IMR-90 (cell line): ENCODE results near the gene CLBA1. TPM values are rescaled to one million over a fixed set of nuclear protein-coding genes. Genes with fewer than 3 reads are reported as not detected.

Experiments
- ATAC-seq: fragments of 200-7000 bp; cut with Tn5 transposase; 2 replicates; pipeline ENCODE4 v1.9.1; 2020; ENCODE audit warnings: low read depth, mild to moderate bottlenecking, moderate library complexity
- BruUV-seq: library from RNA; stranded (reverse); fragments of 400-500 nt; replicated peaks from 2 replicates; lab custom pipeline; 2021; lab: Mats Ljungman, UMichigan
- CTCF ChIA-PET: fragments of 300-600 bp; formaldehyde crosslinking; extraction: SDS; loops from one replicate; lab custom pipeline; 2021; ENCODE audit warnings: antibody characterized with exemption; lab: Yijun Ruan, JAX
- POLR2A ChIA-PET: fragments of 300-600 bp; sonication (Branson Sonifier 250); formaldehyde crosslinking; loops from one replicate; lab custom pipeline; 2022; ENCODE audit warnings: antibody characterized with exemption; ENCODE audit not compliant: unreplicated experiment; lab: Charles Lee
- DNase-seq: peaks from one replicate; pipeline ENCODE4 v3.0.0; 2013
- H2AFZ ChIP-seq: replicated peaks from 2 replicates; pipeline ENCODE3; 2013; ENCODE audit warnings: low read length, mild to moderate bottlenecking; ENCODE audit not compliant: poor library complexity
- H2AK5ac ChIP-seq: 2 replicates; pipeline ENCODE4 v1.6.1; 2013; ENCODE audit warnings: low read depth, low read length, inconsistent platforms
- H2AK9ac ChIP-seq: replicated peaks from 2 replicates; pipeline ENCODE3; 2013; ENCODE audit warnings: mild to moderate bottlenecking, low read depth, low read length, moderate library complexity; ENCODE audit not compliant: poor library complexity
- H2BK120ac ChIP-seq: 2 replicates; pipeline ENCODE4 v1.6.1; 2013; ENCODE audit warnings: low read depth, low read length, inconsistent platforms
- H2BK15ac ChIP-seq: 3 replicates; pipeline ENCODE4 v1.6.1; 2013; ENCODE audit warnings: low read depth, low read length, inconsistent platforms
- H2BK20ac ChIP-seq: 2 replicates; pipeline ENCODE4 v1.6.1; 2013; ENCODE audit warnings: low read depth, mild to moderate bottlenecking, inconsistent platforms, low read length, moderate library complexity
- H2BK5ac ChIP-seq: 2 replicates; pipeline ENCODE4 v1.6.1; 2013; ENCODE audit warnings: mild to moderate bottlenecking, low read depth, low read length, inconsistent platforms; ENCODE audit not compliant: poor library complexity, severe bottlenecking
- H3K14ac ChIP-seq: replicated peaks from 2 replicates; pipeline ENCODE4 v1.6.1; 2013; ENCODE audit warnings: low read depth, low read length, inconsistent platforms
- H3K18ac ChIP-seq: 2 replicates; pipeline ENCODE4 v1.6.1; 2013; ENCODE audit warnings: low read depth, low read length, control low read depth
- H3K23ac ChIP-seq: 2 replicates; pipeline ENCODE4 v1.6.1; 2013; ENCODE audit warnings: low read depth, low read length, inconsistent platforms
- H3K27ac ChIP-seq: 2 replicates; pipeline ENCODE4 v1.5.1; 2013; ENCODE audit warnings: mild to moderate bottlenecking, control low read depth, low read length; ENCODE audit not compliant: insufficient read depth
- H3K27me3 ChIP-seq: 2 replicates; pipeline ENCODE4 v1.6.1; 2013; ENCODE audit warnings: low read length; ENCODE audit not compliant: control insufficient read depth, insufficient read depth
- H3K36me3 ChIP-seq: 2 replicates; pipeline ENCODE4 v1.6.1; 2013; ENCODE audit warnings: low read length, mixed read lengths; ENCODE audit not compliant: control insufficient read depth, insufficient read depth
- H3K4ac ChIP-seq: 2 replicates; pipeline ENCODE4 v1.6.1; 2013; ENCODE audit warnings: low read depth, low read length, inconsistent platforms
- H3K4me1 ChIP-seq: 2 replicates; pipeline ENCODE4 v1.6.1; 2013; ENCODE audit warnings: low read length, mixed read lengths; ENCODE audit not compliant: control insufficient read depth, insufficient read depth
- H3K4me2 ChIP-seq: 2 replicates; pipeline ENCODE4 v1.6.1; 2013; ENCODE audit warnings: low read depth, mild to moderate bottlenecking, control low read depth, low read length, moderate library complexity
- H3K4me3 ChIP-seq: 2 replicates; pipeline ENCODE4 v1.5.1; 2013; ENCODE audit warnings: low read depth, mild to moderate bottlenecking, control low read depth, low read length, moderate library complexity; ENCODE audit not compliant: insufficient read depth
- H3K56ac ChIP-seq: 2 replicates; pipeline ENCODE4 v1.6.1; 2013; ENCODE audit warnings: low read length, inconsistent platforms; ENCODE audit not compliant: insufficient read depth; ENCODE audit errors: extremely low read depth
- H3K79me1 ChIP-seq, 2 experiments: 2 replicates each; pipeline ENCODE4 v1.6.1; 2013; ENCODE audit warnings: low read length in 2 of 2, inconsistent platforms in 1 of 2, low read depth in 1 of 2
- H3K9ac ChIP-seq: 2 replicates; pipeline ENCODE4 v1.6.1; 2013; ENCODE audit warnings: low read depth, low read length, control low read depth
- H3K9me1 ChIP-seq: 2 replicates; pipeline ENCODE4 v1.6.1; 2013; ENCODE audit warnings: low read length, inconsistent platforms; ENCODE audit not compliant: insufficient read depth
- H3K9me3 ChIP-seq: 2 replicates; pipeline ENCODE4 v1.6.1; 2013; ENCODE audit warnings: low read length; ENCODE audit not compliant: control insufficient read depth, insufficient read depth
- H4K20me1 ChIP-seq: 2 replicates; pipeline ENCODE4 v1.6.1; 2013; ENCODE audit warnings: low read length, inconsistent platforms; ENCODE audit not compliant: insufficient read depth
- H4K5ac ChIP-seq: 2 replicates; pipeline ENCODE4 v1.6.1; 2013; ENCODE audit warnings: mild to moderate bottlenecking, low read depth, low read length, control low read depth
- H4K8ac ChIP-seq, 2 experiments: 2 replicates each; pipeline ENCODE4 v1.6.1; 2013; ENCODE audit warnings: low read depth in 2 of 2, low read length in 2 of 2, control low read depth in 1 of 2, inconsistent platforms in 1 of 2
- H4K91ac ChIP-seq: 2 replicates; pipeline ENCODE4 v1.6.1; 2013; ENCODE audit warnings: low read depth, low read length, inconsistent platforms; ENCODE audit not compliant: insufficient read depth
- BHLHE40 ChIP-seq: fragments of 150-350 bp; IDR thresholded peaks from 2 replicates; pipeline ENCODE4 v1.6.1; 2016; ENCODE audit warnings: mild to moderate bottlenecking, low read depth, low read length
- CEBPB ChIP-seq: IDR thresholded peaks from 2 replicates; pipeline ENCODE4 v1.6.1; 2012; ENCODE audit warnings: low read depth, low read length, improper control_type of control experiment
- CHD1 ChIP-seq: IDR thresholded peaks from 2 replicates; pipeline ENCODE4 v1.6.1; 2012; ENCODE audit warnings: low read depth, low read length, improper control_type of control experiment
- CTCF ChIP-seq: conservative IDR thresholded peaks from 2 replicates; pipeline ENCODE4 v1.5.1; 2012; ENCODE audit warnings: mild to moderate bottlenecking, low read depth, low read length, improper control_type of control experiment
- FOS ChIP-seq: fragments of 150-350 bp; IDR thresholded peaks from 2 replicates; pipeline ENCODE4 v1.6.1; 2016; ENCODE audit warnings: low read depth, low read length
- MAFK ChIP-seq: IDR thresholded peaks from 2 replicates; pipeline ENCODE4 v1.6.1; 2012; ENCODE audit warnings: low read depth, low read length, improper control_type of control experiment
- MAZ ChIP-seq: IDR thresholded peaks from 2 replicates; pipeline ENCODE4 v1.6.1; 2012; ENCODE audit warnings: low read depth, mild to moderate bottlenecking, low read length, improper control_type of control experiment, moderate library complexity, borderline replicate concordance
- MXI1 ChIP-seq: IDR thresholded peaks from 2 replicates; pipeline ENCODE4 v1.6.1; 2012; ENCODE audit warnings: low read depth, mild to moderate bottlenecking, low read length, moderate library complexity, borderline replicate concordance
- NFE2L2 ChIP-seq: fragments of 150-350 bp; IDR thresholded peaks from 2 replicates; pipeline ENCODE4 v1.6.1; 2016; ENCODE audit warnings: low read depth, mild to moderate bottlenecking, low read length
- POLR2A ChIP-seq: IDR thresholded peaks from 2 replicates; pipeline ENCODE4 v1.6.1; 2012; ENCODE audit warnings: mild to moderate bottlenecking, low read depth, low read length
- RAD21 ChIP-seq: IDR thresholded peaks from 2 replicates; pipeline ENCODE4 v1.6.1; 2012; ENCODE audit warnings: low read length, improper control_type of control experiment
- RCOR1 ChIP-seq: IDR thresholded peaks from 2 replicates; pipeline ENCODE4 v1.6.1; 2012; ENCODE audit warnings: mild to moderate bottlenecking, low read length, improper control_type of control experiment; ENCODE audit not compliant: insufficient replicate concordance
- RFX5 ChIP-seq: IDR thresholded peaks from 2 replicates; pipeline ENCODE4 v1.8.0; 2012; ENCODE audit warnings: low read depth, mild to moderate bottlenecking, low read length, moderate library complexity
- SMC3 ChIP-seq: fragments of 150-350 bp; IDR thresholded peaks from 2 replicates; pipeline ENCODE4 v1.6.1; 2016; ENCODE audit warnings: low read depth, mild to moderate bottlenecking, antibody characterized with exemption, low read length, moderate library complexity
- USF2 ChIP-seq: fragments of 150-350 bp; IDR thresholded peaks from 2 replicates; pipeline ENCODE4 v1.6.1; 2017; ENCODE audit warnings: mild to moderate bottlenecking, antibody characterized with exemption, low read length, low read depth
- WGBS, 2 experiments: methylation state at CpG; one replicate each; pipeline versions ENCODE4 v1.1.5 to v1.1.7; 2013; ENCODE audit warnings: missing lambda C conversion rate in 2 of 2; ENCODE audit not compliant: insufficient read length in 1 of 2; ENCODE audit errors: extremely low coverage in 2 of 2; 5-methylcytosine and 5-hydroxymethylcytosine counted together
- dilution Hi-C: fragments of 300-500 bp; cut with HindIII; formaldehyde crosslinking; loops from one replicate; pipeline ENCODE4 v1.14.3; 2018; ENCODE audit warnings: low sequenced_read_pairs; ENCODE audit not compliant: unreplicated experiment
- in situ Hi-C: fragments of 300-500 bp; cut with MboI; formaldehyde crosslinking; loops from 3 replicates; pipeline ENCODE4 v1.14.3; 2019; ENCODE audit warnings: low sequenced_read_pairs, inconsistent platforms, mixed read lengths
- intact Hi-C: fragments of 100-400 bp; cut with micrococcal nuclease; formaldehyde crosslinking; loops from 2 replicates; pipeline ENCODE4 v1.10.0; 2022
- polyA plus RNA-seq, 3 experiments: library from polyadenylated mRNA; depleted of rRNA; stranded (reverse); fragments of >200 nt; gene quantifications; 2 replicates each; pipeline ENCODE4 v1.2.3, GENCODE V29; 2012; ENCODE audit warnings: low replicate concordance in 1 of 3
- total RNA-seq: library from RNA; depleted of rRNA; stranded (reverse); fragments of >200 nt; gene quantifications from 2 replicates; pipeline ENCODE4 v1.2.3, GENCODE V29; 2012

The CLBA1 gene
- total and polyA plus RNA-seq, 2 of the 4 experiments (the other 2 are of a cell fraction), result 2.7 to 6.2 TPM

GRCh38 chr14:104993808-104994591, 8.4 kb downstream of the CLBA1 start:
- Histone ChIP-seq H4K5ac (no peak overlapping the region), H4K20me1 (no peaks in the 10 kb centered on the region), H3K4me2 (no peak overlapping the region), H2AK9ac (peak overlapping the region; percentile 13), H2AK5ac (no peak overlapping the region), H3K14ac (no peak overlapping the region), H2BK20ac (no peak overlapping the region), H3K27me3 (no peaks in the 10 kb centered on the region), H3K18ac (no peak overlapping the region), H3K36me3 (peaks cover 10% of the 10 kb centered on the region; the same call in 1 of the 2 replicates), H3K9me1 (peaks cover 2% of the 10 kb centered on the region; the same call in 1 of the 2 replicates), H3K27ac (no peak overlapping the region), H2BK120ac (no peak overlapping the region), H3K79me1 (peaks cover 0 to 2% of the 10 kb centered on the region in 2 experiments; a peak in 1 of 4 replicates), H3K9ac (no peak overlapping the region), H3K4me1 (no peaks in the 10 kb centered on the region), H3K23ac (no peak overlapping the region), H2BK5ac (no peak overlapping the region), H3K9me3 (no peaks in the 10 kb centered on the region), H4K8ac (no peak overlapping the region), H4K91ac (no peak overlapping the region), H2AFZ (no peak overlapping the region), H2BK15ac (no peak overlapping the region), H3K4me3 (no peak overlapping the region), H3K4ac (no peak overlapping the region), H3K56ac (no peak overlapping the region)
- WGBS, 2 experiments, result 89% methylated on average over 12 of the region's 22 CpGs; no CpG with 5 or more reads in 1 of the 2 experiments
- in situ Hi-C loops, result no loop called here
- POLR2A ChIA-PET, result no interaction called here
- BruUV-seq, result no TSS peak
- intact Hi-C loops, result no loop called here
- ATAC-seq, result no peak
- no peak for DNase-seq
- CTCF ChIA-PET, result no interaction called here
- dilution Hi-C loops, result no loop called here
- no peak for TF ChIP-seq CTCF
- TF ChIP-seq MAZ, result no peak
- TF ChIP-seq RFX5, result no peak
- TF ChIP-seq CHD1, result no peak
- TF ChIP-seq FOS, result no peak
- TF ChIP-seq POLR2A, result no peak
- no peak for TF ChIP-seq USF2
- TF ChIP-seq SMC3, result no peak
- TF ChIP-seq CEBPB, result no peak
- no peak for TF ChIP-seq MAFK
- TF ChIP-seq RCOR1, result no peak
- TF ChIP-seq MXI1, result no peak
- TF ChIP-seq NFE2L2, result no peak
- no peak for TF ChIP-seq RAD21
- TF ChIP-seq BHLHE40, result no peak
